ENCODE measurements around the gene INO80D. TPM values are rescaled to one million over a fixed set of nuclear protein-coding genes. Genes with fewer than 3 reads are reported as not detected.
"Not testable (repeated sequence)": the region's sequence is repeated elsewhere in the genome, so short reads cannot be mapped to it uniquely, and the experiment has no call there.

The INO80D gene
- 10 to 100 TPM; 10.6 to 11.9 TPM for total RNA-seq

GRCh38 chr2:206085742-206086445 is at the start of gene INO80D:
INO80D (minus strand) TSS chr2:206086174; CDS start chr2:206063016, 23,158 bp downstream.
- WGBS, 2 donors: 0% methylated on average over 19 to 39 of the region's 39 CpGs
- DNase-seq (peak; percentile 75 to 87 (median 84)), ATAC-seq (peak; percentile 86)
- Histone ChIP-seq H3K27ac (peak within 1 kb of the TSS; percentile 92 to 98 (median 98)), H3K9me3 (no peaks in the 10 kb centered on the region), H3K4me3 (peak within 1 kb of the TSS; percentile 54 to 82), H3K4me1 (peaks cover 17% of the 10 kb centered on the region), H3K27me3 (no peaks in the 10 kb centered on the region), H3K36me3 (replicated peaks in 1 of 2; ENCODE audit: insufficient read depth in 1 of 2, low read depth in 2 of 2) (no peaks in the 10 kb centered on the region)
- intact Hi-C loops (cut with DNase I): no loop called here
- peak in 6 of 7 experiments; percentile 6 to 70 (median 48) for TF ChIP-seq CTCF (IDR thresholded peaks at IDR 0.05)
- TF ChIP-seq POLR2A (IDR thresholded peaks at IDR 0.05): peak; percentile 59 to 88 (median 88)

GRCh38 chr2:206127656-206128055 is 41.7 kb upstream of the INO80D start:
- Histone ChIP-seq H3K9me3 (no peaks in the 10 kb centered on the region), H3K4me1 (no peaks in the 10 kb centered on the region), H3K27ac (no peak overlapping the region), H3K36me3 (replicated peaks in 1 of 2; ENCODE audit: insufficient read depth in 1 of 2, low read depth in 2 of 2) (peaks cover 8 to 27% of the 10 kb centered on the region in 2 donors), H3K27me3 (no peaks in the 10 kb centered on the region), H3K4me3 (no peak overlapping the region)
- intact Hi-C loops (cut with DNase I): no loop called here
- no peak for DNase-seq
- TF ChIP-seq POLR2A (IDR thresholded peaks at IDR 0.05): no peak
- no peak for TF ChIP-seq CTCF (IDR thresholded peaks at IDR 0.05)
- ATAC-seq: no peak

DNA sequence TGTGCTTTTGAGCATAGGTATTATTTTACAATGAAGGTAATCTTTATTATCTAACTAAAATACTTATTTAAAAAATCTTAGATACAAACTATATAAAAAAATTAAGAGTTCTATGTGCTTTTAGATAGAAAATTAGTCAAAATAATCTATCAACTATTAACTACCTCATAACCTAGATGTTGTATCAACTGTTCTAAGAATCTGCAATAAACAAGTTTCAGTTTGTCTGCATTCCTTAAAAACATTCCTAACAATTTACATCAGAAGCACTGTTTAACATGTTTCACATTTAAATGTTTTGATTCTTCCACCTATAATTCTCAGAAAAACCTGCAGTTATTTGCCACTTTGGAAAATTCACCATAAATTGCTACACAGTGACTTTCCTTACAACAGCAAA is 39.9 kb upstream of the INO80D start:
- TF ChIP-seq CTCF (IDR thresholded peaks at IDR 0.05) (no peak), POLR2A (IDR thresholded peaks at IDR 0.05) (no peak)
- Histone ChIP-seq H3K4me3 (no peak overlapping the region), H3K27me3 (no peaks in the 10 kb centered on the region), H3K9me3 (no peaks in the 10 kb centered on the region), H3K27ac (no peak overlapping the region), H3K4me1 (no peaks in the 10 kb centered on the region), H3K36me3 (replicated peaks in 1 of 2; ENCODE audit: insufficient read depth in 1 of 2, low read depth in 2 of 2) (peaks cover 8 to 22% of the 10 kb centered on the region in 2 donors)
- no peak for ATAC-seq
- DNase-seq: no peak
- intact Hi-C loops (cut with DNase I): no loop called here

GRCh38 chr2:206122569-206122968 is 36.6 kb upstream of the INO80D start:
- H3K36me3 ChIP-seq (replicated peaks in 1 of 2; ENCODE audit: insufficient read depth in 1 of 2, low read depth in 2 of 2): peaks cover 0 to 13% of the 10 kb centered on the region in 2 donors
- H3K4me1 ChIP-seq; H3K27me3 ChIP-seq; H3K9me3 ChIP-seq; ATAC-seq; DNase-seq; intact Hi-C loops (cut with DNase I); H3K27ac ChIP-seq; H3K4me3 ChIP-seq: not testable (repeated sequence)
- 95 to 100% methylated on average over 3 of the region's 3 CpGs for WGBS, 2 donors

DNA sequence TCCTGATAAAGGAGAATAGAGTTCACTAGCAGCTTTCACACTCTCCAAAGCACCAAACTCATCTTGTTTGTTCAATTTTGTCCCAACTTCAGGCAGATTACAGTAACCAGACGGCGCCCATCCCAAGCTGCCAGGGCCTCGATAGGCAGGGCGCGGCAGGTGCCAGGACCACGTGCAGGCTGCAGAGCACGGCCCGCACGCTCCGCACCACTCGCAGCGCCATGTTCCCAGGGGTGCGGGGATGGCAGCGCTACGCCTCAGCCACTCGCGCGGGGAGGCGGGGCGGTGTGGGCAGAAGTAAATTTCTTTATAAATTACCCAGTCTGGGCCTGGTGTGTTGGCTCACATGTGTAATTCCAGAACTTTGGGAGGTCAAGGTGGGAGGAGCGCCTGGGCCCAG is 30.3 kb upstream of the INO80D start:
- intact Hi-C loops (cut with DNase I): no loop called here
- no peak for ATAC-seq

More for the DNA sequence above, 30.3 kb upstream of the INO80D start:
- Histone ChIP-seq H3K36me3 (replicated peaks in 1 of 2; ENCODE audit: insufficient read depth in 1 of 2, low read depth in 2 of 2) (peaks cover 0 to 5% of the 10 kb centered on the region in 2 donors), H3K9me3 (no peaks in the 10 kb centered on the region), H3K27ac (no peak overlapping the region), H3K4me1 (no peaks in the 10 kb centered on the region), H3K4me3 (no peak overlapping the region), H3K27me3 (no peaks in the 10 kb centered on the region)
- WGBS, 2 donors: 91 to 100% methylated on average over 10 to 16 of the region's 21 CpGs
- no peak for DNase-seq
- no peak for TF ChIP-seq POLR2A (IDR thresholded peaks at IDR 0.05)
- no peak for TF ChIP-seq CTCF (IDR thresholded peaks at IDR 0.05)
